NCI-H1436 (cell line): ENCODE results near the gene PRDM16.
"Not testable (repeated sequence)": the region's sequence is repeated elsewhere in the genome, so short reads cannot be mapped to it uniquely, and the experiment has no call there.

Source experiments
- DNase-seq: peaks from one replicate; lab custom pipeline; 2025; lab: John Stamatoyannopoulos, UW

PRDM16 gene

GRCh38 chr1:3227893-3228292 is 158.9 kb downstream of the PRDM16 start:
- no peak for DNase-seq

- no peak for DNase-seq
Observed at GRCh38 chr1:3229081-3229725, 160.2 kb downstream of the PRDM16 start.

- DNase-seq: no peak
Observed at GRCh38 chr1:3230553-3230952, 161.6 kb downstream of the PRDM16 start.

- no peak for DNase-seq
Observed at GRCh38 chr1:3231245-3231644, 162.2 kb downstream of the PRDM16 start.

GRCh38 chr1:3231826-3232225 is 162.8 kb downstream of the PRDM16 start:
- DNase-seq: no peak

- no peak for DNase-seq
Observed at GRCh38 chr1:3233031-3233430, 164.0 kb downstream of the PRDM16 start.

- DNase-seq: no peak
Observed at GRCh38 chr1:3233551-3233950, 164.5 kb downstream of the PRDM16 start.

- DNase-seq: no peak
Observed at GRCh38 chr1:3234281-3234680, 165.3 kb downstream of the PRDM16 start.

- no peak for DNase-seq
Observed at GRCh38 chr1:3234956-3235355, 166.0 kb downstream of the PRDM16 start.

GRCh38 chr1:3235496-3235895 is 166.5 kb downstream of the PRDM16 start:
- DNase-seq: no peak

GRCh38 chr1:3236361-3236760 is 167.4 kb downstream of the PRDM16 start:
- DNase-seq: no peak

GRCh38 chr1:3236955-3237354 is 168.0 kb downstream of the PRDM16 start:
- no peak for DNase-seq

- no peak for DNase-seq
Observed at GRCh38 chr1:3237570-3237969, 168.6 kb downstream of the PRDM16 start.

GRCh38 chr1:3237994-3238702 is 169.1 kb downstream of the PRDM16 start:
- DNase-seq: no peak

GRCh38 chr1:3238703-3239278 is 169.8 kb downstream of the PRDM16 start:
- no peak for DNase-seq

GRCh38 chr1:3239991-3240390 is 171.0 kb downstream of the PRDM16 start:
- not testable (repeated sequence) for DNase-seq

GRCh38 chr1:3240524-3241235 is 171.7 kb downstream of the PRDM16 start:
- DNase-seq: no peak

- no peak for DNase-seq
Observed at GRCh38 chr1:3241236-3241550, 172.2 kb downstream of the PRDM16 start.

GRCh38 chr1:3241673-3242407 is 172.8 kb downstream of the PRDM16 start:
- no peak for DNase-seq

GRCh38 chr1:3242408-3243260 is 173.6 kb downstream of the PRDM16 start:
- no peak for DNase-seq

GRCh38 chr1:3243304-3243703 is 174.3 kb downstream of the PRDM16 start:
- DNase-seq: no peak
